Astrocyte (in vitro differentiated cells and primary cell): ENCODE results near the gene ZFHX3.

ENCODE experiments used
- CTCF ChIP-seq: IDR thresholded peaks from 2 replicates; pipeline ENCODE4 v1.5.1; 2011; ENCODE audit warnings: low read depth, mild to moderate bottlenecking, inconsistent platforms, low read length, moderate library complexity; ENCODE audit not compliant: insufficient read depth
- EZH2 ChIP-seq: IDR thresholded peaks from 2 replicates; pipeline ENCODE4 v1.6.1; 2012; ENCODE audit warnings: mild to moderate bottlenecking, low read length, inconsistent platforms; ENCODE audit not compliant: insufficient read depth

DNA sequence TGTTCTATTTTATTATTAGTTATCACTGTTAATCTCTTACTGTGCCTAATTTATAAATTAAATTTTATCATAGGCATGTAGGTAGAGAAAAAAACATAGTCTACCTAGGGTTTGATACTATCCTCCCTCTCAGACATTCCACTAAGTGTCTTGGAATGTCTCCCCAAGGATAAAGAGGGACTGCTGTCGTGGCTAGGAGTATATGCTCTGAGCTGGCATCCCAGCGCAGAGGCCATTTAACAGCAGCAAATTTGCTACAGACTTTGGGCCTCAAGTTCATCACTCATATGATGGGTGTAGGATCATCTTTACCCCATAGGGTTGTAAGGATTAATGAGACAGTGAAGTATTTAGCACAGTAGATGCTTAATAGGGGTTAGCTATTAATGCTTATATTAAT, 56.7 kb downstream of the ZFHX3 start:
- no peak for TF ChIP-seq CTCF
- TF ChIP-seq EZH2 = no peak
